Measurements from ENCODE around the gene FRMD4A. TPM values are rescaled to one million over a fixed set of nuclear protein-coding genes. Genes with fewer than 3 reads are reported as not detected.

The FRMD4A gene
- total RNA-seq, 1 donor from 2014 or later = 23.0 TPM

- DNase-seq (ENCODE audit: low read depth) = no peak
Measured at GRCh38 chr10:13991353-13991752, 339.4 kb downstream of the FRMD4A start.

- DNase-seq (ENCODE audit: low read depth) = peak; percentile 83
Measured at GRCh38 chr10:13990946-13991345, 339.8 kb downstream of the FRMD4A start.

GRCh38 chr10:13990392-13990805 lies 340.3 kb downstream of the FRMD4A start:
- peak; percentile 51 for DNase-seq (ENCODE audit: low read depth)

GRCh38 chr10:13989616-13990015 lies 341.1 kb downstream of the FRMD4A start:
- DNase-seq (ENCODE audit: low read depth) = no peak

GRCh38 chr10:13987446-13987845 lies 343.3 kb downstream of the FRMD4A start:
- peak; percentile 81 for DNase-seq (ENCODE audit: low read depth)

GRCh38 chr10:13984647-13985155 lies 346.0 kb downstream of the FRMD4A start:
- DNase-seq (ENCODE audit: low read depth) = peak; percentile 57

GRCh38 chr10:13983035-13983434 lies 347.7 kb downstream of the FRMD4A start:
- no peak for DNase-seq (ENCODE audit: low read depth)

- DNase-seq (ENCODE audit: low read depth) = peak; percentile 80
Measured at GRCh38 chr10:13978533-13979115, 352.1 kb downstream of the FRMD4A start.

GRCh38 chr10:13977861-13978532 lies 352.7 kb downstream of the FRMD4A start:
- no peak for DNase-seq (ENCODE audit: low read depth)

- DNase-seq (ENCODE audit: low read depth) = no peak
Measured at GRCh38 chr10:13973742-13974141, 357.0 kb downstream of the FRMD4A start.

GRCh38 chr10:13972609-13973008 lies 358.1 kb downstream of the FRMD4A start:
- DNase-seq (ENCODE audit: low read depth) = no peak

GRCh38 chr10:13971601-13972475 lies 358.9 kb downstream of the FRMD4A start:
- DNase-seq (ENCODE audit: low read depth) = peak; percentile 39

GRCh38 chr10:13970957-13971353 lies 359.8 kb downstream of the FRMD4A start:
- DNase-seq (ENCODE audit: low read depth) = no peak

GRCh38 chr10:13970236-13970956 lies 360.3 kb downstream of the FRMD4A start:
- peak; percentile 68 for DNase-seq (ENCODE audit: low read depth)

GRCh38 chr10:13969792-13970140 lies 361.0 kb downstream of the FRMD4A start:
- DNase-seq (ENCODE audit: low read depth) = no peak

- DNase-seq (ENCODE audit: low read depth) = peak; percentile 93
Measured at GRCh38 chr10:13969118-13969791, 361.5 kb downstream of the FRMD4A start.

GRCh38 chr10:13961853-13962252 lies 368.9 kb downstream of the FRMD4A start:
- DNase-seq (ENCODE audit: low read depth) = no peak

GRCh38 chr10:13961097-13961496 lies 369.6 kb downstream of the FRMD4A start:
- peak; percentile 96 for DNase-seq (ENCODE audit: low read depth)

GRCh38 chr10:13960603-13961002 lies 370.1 kb downstream of the FRMD4A start:
- peak; percentile 50 for DNase-seq (ENCODE audit: low read depth)

- no peak for DNase-seq (ENCODE audit: low read depth)
Measured at GRCh38 chr10:13959443-13960359, 371.0 kb downstream of the FRMD4A start.
